GM18507 (cell line): ENCODE data around the gene SCARF1.

ENCODE experiments used
- DNase-seq: peaks from one replicate; pipeline ENCODE4 v3.0.0; 2011; ENCODE audit warnings: low read depth; ENCODE audit not compliant: insufficient read length; ENCODE audit errors: extremely low spot score
- FAIRE-seq: peaks from 2 replicates; lab custom pipeline; 2011; peaks lifted over from hg19 to GRCh38; lab: Jason Lieb, UNC

The SCARF1 gene

GRCh38 chr17:1606352-1606985, 39.1 kb downstream of the SCARF1 start:
- DNase-seq, result no peak
- FAIRE-seq, result peak; percentile 49

DNA sequence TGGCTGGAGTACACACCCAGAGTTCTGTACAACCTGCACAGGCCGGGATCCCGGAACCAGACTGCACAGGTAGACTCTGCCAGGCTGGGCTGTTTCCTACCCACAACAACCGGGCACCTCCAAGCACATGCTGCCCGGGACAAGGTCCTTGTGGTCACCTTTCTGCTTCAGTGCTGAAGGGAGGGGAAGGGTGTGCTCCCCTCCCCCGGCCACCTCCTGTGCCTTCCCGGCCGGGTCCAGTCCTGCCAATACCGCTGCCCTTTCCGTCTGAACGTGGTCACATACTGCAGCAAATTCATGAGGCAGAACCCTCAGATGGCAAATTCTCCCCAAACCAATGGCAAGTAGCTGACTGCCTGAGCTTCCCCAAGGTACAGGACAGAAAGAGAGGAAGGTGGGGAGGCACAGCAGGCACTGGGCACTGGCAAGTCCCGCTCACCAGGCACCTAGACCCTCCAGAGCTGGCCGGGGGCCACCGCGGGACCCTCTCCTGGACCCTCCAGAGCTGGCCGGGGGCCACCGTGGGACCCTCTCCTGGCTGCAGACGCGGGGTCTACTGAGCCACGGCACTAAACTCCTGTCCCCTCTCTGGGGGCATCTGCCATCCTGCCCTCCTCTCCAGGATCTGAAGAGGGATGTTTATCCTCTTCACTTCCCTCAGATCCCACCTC, 39.7 kb downstream of the SCARF1 start:
- DNase-seq (no peak), FAIRE-seq (no peak)

DNA sequence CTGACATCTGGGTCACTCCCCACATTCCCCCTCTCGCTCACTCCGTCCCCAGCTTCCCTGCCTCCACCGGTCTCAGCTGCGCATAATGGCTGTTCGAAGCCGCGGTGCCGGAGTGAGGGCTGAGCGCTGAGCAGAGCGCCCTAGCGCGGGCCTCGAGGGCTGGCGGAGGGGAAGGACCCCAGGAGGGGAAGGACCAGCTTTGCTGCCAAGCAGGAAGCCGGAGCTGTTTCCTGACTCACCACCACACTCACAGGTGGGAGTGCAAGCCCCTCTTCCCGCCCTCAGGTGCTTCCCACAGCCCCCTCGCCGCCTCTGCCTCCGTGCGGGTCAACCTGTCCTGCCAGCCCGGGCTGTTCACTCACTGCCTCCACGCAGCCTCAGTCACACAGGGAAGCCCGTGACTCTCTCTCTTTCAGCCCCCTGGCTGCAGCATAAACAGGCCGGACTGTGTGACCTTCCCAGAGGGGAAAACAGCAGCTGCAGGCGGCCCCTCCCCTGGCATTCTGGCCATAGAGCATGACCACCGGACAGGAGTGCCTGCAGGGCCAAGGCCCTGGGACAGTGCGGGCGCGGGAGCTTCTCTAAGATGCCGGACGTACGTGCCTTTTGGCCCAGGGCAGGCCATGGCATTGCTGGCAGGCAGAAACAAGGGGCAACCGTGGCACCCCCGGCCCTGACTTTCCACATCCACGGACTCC, 40.6 kb downstream of the SCARF1 start:
- DNase-seq, result no peak
- FAIRE-seq, result no peak

GRCh38 chr17:1601571-1601970, 44.0 kb downstream of the SCARF1 start:
- DNase-seq (no peak), FAIRE-seq (no peak)

- FAIRE-seq, result no peak
- DNase-seq, result no peak
Observed at GRCh38 chr17:1598399-1599095, 47.0 kb downstream of the SCARF1 start.

DNA sequence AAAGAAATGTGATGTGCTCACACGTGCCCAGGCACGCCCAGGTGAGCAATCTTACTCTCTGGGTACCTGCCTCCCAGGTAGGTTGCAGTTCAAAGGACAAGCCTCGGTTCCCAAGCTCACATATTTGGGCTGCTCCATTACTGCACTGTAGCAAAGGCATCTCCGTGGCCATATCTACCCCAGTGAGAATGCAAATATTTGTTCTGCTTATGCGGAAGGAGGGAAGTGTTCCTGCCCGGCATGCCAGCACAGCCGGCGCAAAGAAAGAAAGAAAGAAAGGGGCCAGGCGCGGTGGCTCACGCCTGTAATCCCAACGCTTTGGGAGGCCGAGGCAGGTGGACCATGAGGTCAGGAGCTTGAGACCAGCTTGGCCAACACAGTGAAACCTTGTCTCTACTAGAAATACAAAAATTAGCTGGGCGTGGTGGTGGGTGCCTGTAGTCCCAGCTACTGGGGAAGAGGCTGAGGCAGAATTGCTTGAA, 47.6 kb downstream of the SCARF1 start:
- DNase-seq (no peak), FAIRE-seq (no peak)

- no peak for FAIRE-seq
Observed at GRCh38 chr17:1593630-1593931, 52.0 kb downstream of the SCARF1 start.

DNA sequence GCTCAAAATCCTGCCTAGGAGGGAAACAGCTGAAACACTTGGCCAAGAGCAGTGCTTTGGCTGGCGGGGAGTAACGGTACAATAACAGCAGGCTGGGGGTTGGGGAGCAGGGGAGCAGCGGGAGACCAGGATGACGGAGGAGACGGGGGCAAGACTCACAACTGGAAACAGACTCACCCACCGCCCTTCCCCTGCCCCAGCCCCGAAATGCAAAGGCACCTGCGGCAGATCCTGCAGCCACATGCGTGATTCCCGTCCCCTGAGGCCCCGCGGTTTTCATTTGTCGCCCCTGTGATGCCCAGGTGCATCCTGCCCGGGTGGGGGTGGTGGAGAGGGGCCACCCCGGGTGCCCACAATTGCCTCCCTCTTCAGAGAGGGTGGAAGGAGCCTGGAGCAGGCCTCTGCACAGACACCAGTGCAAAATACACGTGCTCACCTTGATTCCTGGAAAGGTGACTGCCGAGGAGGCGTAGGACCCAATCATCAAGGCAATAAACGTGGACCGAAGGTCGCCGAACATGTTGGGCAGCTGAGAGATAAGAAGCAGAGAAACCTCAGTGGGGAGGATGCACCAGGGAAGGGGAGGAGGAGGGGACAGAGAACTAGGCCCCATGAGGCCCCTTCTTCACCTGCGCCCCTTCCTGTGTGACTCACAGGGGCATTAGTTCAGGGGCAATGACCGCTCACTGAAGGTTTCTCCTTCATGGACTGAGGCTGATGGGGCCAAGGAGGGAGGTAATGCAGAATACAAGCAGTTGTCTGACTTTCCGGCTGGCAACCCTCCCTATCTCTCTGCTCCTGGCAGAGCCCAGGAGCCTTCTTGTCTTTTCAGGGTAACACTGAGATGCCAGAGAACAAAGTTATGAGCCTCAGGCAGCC, 52.5 kb downstream of the SCARF1 start:
- FAIRE-seq, result peak; percentile 94
- peak; percentile 71 for DNase-seq

More at GRCh38 chr17:1593630-1593931, 52.0 kb downstream of the SCARF1 start:
- DNase-seq, result no peak

DNA sequence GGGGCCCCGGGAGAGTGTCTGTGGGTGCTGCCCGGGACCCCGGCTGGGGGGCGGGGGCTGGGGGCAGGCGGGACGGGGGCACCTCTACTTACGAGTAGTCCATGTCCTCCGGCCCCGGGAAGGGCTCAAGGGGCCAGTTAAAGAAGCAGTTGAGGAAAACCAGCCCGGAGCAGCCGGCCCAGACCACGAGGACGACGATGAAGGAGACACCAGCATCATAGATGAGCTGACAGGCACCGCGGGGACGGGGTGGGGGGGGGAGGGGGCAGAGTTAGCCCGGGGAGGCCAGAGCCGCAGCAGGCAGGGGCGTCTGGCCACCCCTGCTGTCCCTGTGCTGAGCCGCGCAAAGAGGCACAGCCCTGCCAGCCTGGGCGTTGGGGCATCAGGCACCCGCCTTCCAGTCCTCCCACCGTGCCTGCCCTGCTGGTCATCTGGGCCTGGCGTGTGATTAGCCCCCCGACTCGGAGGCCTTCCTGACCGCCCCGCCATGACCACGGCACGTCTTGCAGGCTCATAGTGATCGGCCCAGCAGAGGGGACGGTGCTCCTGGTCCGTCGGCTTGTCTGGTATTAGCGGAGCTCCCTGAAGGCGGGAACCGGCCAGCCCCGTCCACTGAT, 54.0 kb downstream of the SCARF1 start:
- no peak for FAIRE-seq
- DNase-seq, result no peak

GRCh38 chr17:1590747-1591473, 54.6 kb downstream of the SCARF1 start:
- FAIRE-seq (no peak), DNase-seq (no peak)

DNA sequence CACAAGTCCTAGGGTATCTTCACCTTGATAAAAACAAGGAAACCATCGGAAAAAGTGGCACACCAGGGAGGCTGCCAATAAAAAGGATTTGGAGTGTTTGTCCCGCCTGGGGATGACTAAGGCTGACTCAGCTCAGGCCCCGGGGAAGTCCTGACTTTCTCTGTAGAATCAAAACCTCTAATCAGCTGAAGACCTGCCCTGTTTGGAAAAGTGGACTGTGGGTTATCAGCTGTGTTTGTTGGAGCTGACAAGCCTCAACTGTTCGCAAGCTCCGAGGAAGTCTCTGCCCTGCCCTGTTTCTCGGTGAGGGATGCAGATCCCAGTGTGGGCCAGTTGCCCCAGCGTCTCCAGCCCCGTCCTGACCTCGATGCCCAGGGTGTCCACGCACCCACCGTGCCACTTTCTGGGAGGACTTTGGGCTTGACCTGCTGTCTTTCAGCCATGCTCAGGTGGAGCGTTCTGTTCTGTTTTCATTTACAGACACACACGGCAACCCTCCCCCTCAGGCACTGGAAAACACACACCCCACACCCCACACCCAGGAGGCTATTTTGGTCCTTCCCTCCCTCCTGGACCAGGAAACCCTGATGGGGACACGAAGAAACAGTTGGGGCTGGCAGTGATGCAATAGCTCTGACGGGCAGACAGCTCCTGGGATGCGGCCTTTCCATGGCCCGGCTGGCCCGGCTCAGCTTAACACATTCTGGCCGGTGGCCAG, 55.3 kb downstream of the SCARF1 start:
- FAIRE-seq (no peak), DNase-seq (no peak)

DNA sequence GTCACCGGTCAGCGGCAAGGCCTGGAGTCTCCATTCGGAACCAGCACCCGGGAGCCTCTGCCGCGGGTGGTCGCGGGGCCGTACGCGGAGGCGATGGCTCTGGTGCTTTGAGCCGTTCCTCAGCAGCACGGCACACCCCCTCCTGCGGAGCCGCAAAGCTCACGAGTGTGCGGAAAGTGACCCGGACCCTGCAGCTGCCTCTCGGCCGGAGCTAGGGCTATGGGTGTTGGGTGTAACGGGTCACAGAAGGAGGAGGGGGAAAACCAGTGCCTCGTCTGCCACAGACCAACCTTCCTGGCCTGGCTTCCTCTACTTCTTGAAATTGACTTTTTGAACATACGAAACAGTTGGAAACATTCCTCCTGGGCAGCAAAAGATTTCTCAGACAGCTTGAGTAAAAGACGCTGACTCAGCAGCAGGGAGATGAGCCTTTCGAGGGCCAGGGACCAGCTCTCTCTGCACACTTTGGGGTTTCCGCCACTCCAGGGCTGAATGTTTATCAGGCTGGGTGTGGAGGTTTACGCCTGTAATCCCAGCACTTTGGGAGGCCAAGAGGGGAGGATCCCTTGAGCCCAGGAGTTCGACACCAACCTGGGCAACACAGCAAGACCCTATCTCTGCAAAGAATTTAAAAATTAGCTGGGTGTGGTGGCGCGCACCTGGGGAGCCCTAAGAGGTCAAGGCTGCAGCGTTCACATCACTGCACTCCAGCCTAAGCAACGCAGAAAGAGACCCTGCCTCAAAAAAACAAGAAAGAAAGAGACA, 56.5 kb downstream of the SCARF1 start:
- DNase-seq (no peak), FAIRE-seq (no peak)

- FAIRE-seq, result no peak
- DNase-seq, result no peak
Observed at GRCh38 chr17:1584167-1584566, 61.4 kb downstream of the SCARF1 start.
